AG04450 (cell line): ENCODE data around the gene SCD. TPM values are rescaled to one million over a fixed set of nuclear protein-coding genes. Genes with fewer than 3 reads are reported as not detected.

Source experiments
- CTCF ChIA-PET: fragments of 300-600, 350-600 bp; formaldehyde crosslinking; extraction: SDS; loops from one replicate; lab custom pipeline; 2022; ENCODE audit warnings: antibody characterized with exemption, inconsistent platforms; lab: Charles Lee
- POLR2A ChIA-PET: fragments of 350-600 bp; formaldehyde crosslinking; extraction: SDS; loops from one replicate; lab custom pipeline; 2021; ENCODE audit warnings: antibody characterized with exemption, inconsistent platforms; lab: Yijun Ruan, JAX
- DNase-seq: peaks from one replicate; pipeline ENCODE4 v3.0.0-alpha.2; 2011; ENCODE audit warnings: low read depth, low spot score
- H3K27ac ChIP-seq: one replicate; pipeline ENCODE4 v1.5.1; 2012; ENCODE audit warnings: low read depth, low read length, control low read depth
- H3K27me3 ChIP-seq: one replicate; pipeline ENCODE4 v1.6.0; 2012; ENCODE audit warnings: low read length; ENCODE audit not compliant: control insufficient read depth, insufficient read depth
- H3K4me3 ChIP-seq: 2 replicates; pipeline ENCODE4 v1.5.1; 2011; ENCODE audit warnings: mild to moderate bottlenecking, low read depth, low read length, control low read depth
- H3K9me3 ChIP-seq: 2 replicates; pipeline ENCODE4 v1.5.1; 2012; ENCODE audit warnings: low read length; ENCODE audit not compliant: control insufficient read depth, insufficient read depth
- CTCF ChIP-seq: IDR thresholded peaks from 2 replicates; pipeline ENCODE4 v1.5.1; 2011; ENCODE audit warnings: low read depth, low read length, control low read depth, inconsistent platforms
- polyA plus RNA-seq: library from polyadenylated mRNA; depleted of rRNA; stranded (reverse); fragments of >200 nt; gene quantifications from 2 replicates; pipeline ENCODE4 v1.2.3, GENCODE V29; 2011

The SCD gene
- polyA plus RNA-seq, 1 experiment, result 148 TPM

GRCh38 chr10:100362570-100363496 is 15.8 kb downstream of the SCD start:
- H3K4me3 ChIP-seq, result no peak overlapping the region
- ChIA-PET CTCF (interaction anchor here (1.6 kb wide), 1 partner anchor 71 kb away, joined by 6 read pairs; no protein-coding TSS in a partner anchor), POLR2A (interaction anchor here (1.1 kb wide), 1 partner anchor 16 kb away, joined by 3 read pairs; the partner anchor contains the start of gene SCD)
- H3K27ac ChIP-seq, result no peak overlapping the region
- H3K27me3 ChIP-seq, result no peaks in the 10 kb centered on the region
- no peaks in the 10 kb centered on the region for H3K9me3 ChIP-seq
- no peak for TF ChIP-seq CTCF
- no peak for DNase-seq

- Histone ChIP-seq H3K27ac (no peak overlapping the region), H3K4me3 (no peak overlapping the region), H3K27me3 (no peaks in the 10 kb centered on the region), H3K9me3 (no peaks in the 10 kb centered on the region)
- ChIA-PET POLR2A (interaction anchor here (1.1 to 2.1 kb wide), 2 partner anchors 10 to 18 kb away, joined by 3 to 7 read pairs; partner anchors contain the start of gene SCD), CTCF (interaction anchor here (1.6 kb wide), 1 partner anchor 70 kb away, joined by 6 read pairs; no protein-coding TSS in a partner anchor)
- no peak for DNase-seq
- no peak for TF ChIP-seq CTCF
Observed at GRCh38 chr10:100364175-100364574, 17.1 kb downstream of the SCD start.

- CTCF ChIA-PET, result interaction anchor here (1.4 kb wide), 1 partner anchor 69 kb away, joined by 3 read pairs; no protein-coding TSS in a partner anchor
- Histone ChIP-seq H3K27ac (no peak overlapping the region), H3K9me3 (no peaks in the 10 kb centered on the region), H3K4me3 (no peak overlapping the region), H3K27me3 (no peaks in the 10 kb centered on the region)
- POLR2A ChIA-PET, result interaction anchor here (1.5 to 2.1 kb wide), 2 partner anchors 9 to 18 kb away, joined by 5 to 7 read pairs; partner anchors contain the start of gene SCD
- no peak for DNase-seq
- TF ChIP-seq CTCF, result no peak
Observed at GRCh38 chr10:100364735-100365391, 17.8 kb downstream of the SCD start.

GRCh38 chr10:100368721-100369120 is 21.7 kb downstream of the SCD start:
- H3K9me3 ChIP-seq, result no peaks in the 10 kb centered on the region
- no peak overlapping the region for H3K4me3 ChIP-seq
- TF ChIP-seq CTCF, result no peak
- DNase-seq, result no peak
- no peak overlapping the region for H3K27ac ChIP-seq
- ChIA-PET POLR2A (no interaction called here), CTCF (interaction anchor here (0.6 to 0.7 kb wide), 2 partner anchors 64 to 170 kb away, joined by 3 read pairs; no protein-coding TSS in a partner anchor)
- H3K27me3 ChIP-seq, result no peaks in the 10 kb centered on the region
